Parathyroid adenoma (tissue), 2 donors: ENCODE measurements around the gene C10orf71.

Experiments used
- H2AFZ ChIP-seq: fragments of 300-600 bp; sonication (generic); one replicate; pipeline ENCODE4 v1.7.0; 2017; ENCODE audit warnings: antibody characterized with exemption, mild to moderate bottlenecking
- H3K27ac ChIP-seq: fragments of 300-600 bp; sonication (generic); one replicate; pipeline ENCODE4 v1.7.0; 2017
- H3K27me3 ChIP-seq: fragments of 300-600 bp; sonication (generic); one replicate; pipeline ENCODE4 v1.7.0; 2017; ENCODE audit warnings: low read length; ENCODE audit not compliant: control insufficient read depth, insufficient read depth
- H3K36me3 ChIP-seq: fragments of 300-600 bp; sonication (generic); one replicate; pipeline ENCODE4 v1.7.0; 2017; ENCODE audit warnings: low read length; ENCODE audit not compliant: control insufficient read depth, insufficient read depth
- H3K4me1 ChIP-seq: fragments of 300-600 bp; sonication (generic); one replicate; pipeline ENCODE4 v1.7.0; 2017; ENCODE audit warnings: control low read depth
- H3K4me2 ChIP-seq: fragments of 300-600 bp; sonication (generic); one replicate; pipeline ENCODE4 v1.7.0; 2017; ENCODE audit warnings: low read length
- H3K4me3 ChIP-seq: fragments of 300-600 bp; sonication (generic); one replicate; pipeline ENCODE4 v1.7.0; 2017; ENCODE audit warnings: low read depth, low read length
- H3K79me2 ChIP-seq: fragments of 300-600 bp; sonication (generic); one replicate; pipeline ENCODE4 v1.7.0; 2017; ENCODE audit warnings: control low read depth
- H3K9ac ChIP-seq: fragments of 300-600 bp; sonication (generic); one replicate; pipeline ENCODE4 v1.7.0; 2017; ENCODE audit warnings: mild to moderate bottlenecking
- H3K9me3 ChIP-seq: fragments of 300-600 bp; sonication (generic); one replicate; pipeline ENCODE4 v1.7.0; 2017; ENCODE audit warnings: low read length; ENCODE audit not compliant: control insufficient read depth
- CTCF ChIP-seq: fragments of 300-600 bp; sonication (generic); IDR thresholded peaks from one replicate; pipeline ENCODE4 v1.7.0; 2017; ENCODE audit warnings: antibody characterized with exemption, mild to moderate bottlenecking
- donor health status: primary hyperparathyroidism.

The C10orf71 gene

GRCh38 chr10:49324711-49325110 lies 25.7 kb downstream of the C10orf71 start:
- no peak for TF ChIP-seq CTCF
- no peaks in the 10 kb centered on the region for H3K27me3 ChIP-seq
- no peak overlapping the region for H2AFZ ChIP-seq
- H3K9me3 ChIP-seq, result no peaks in the 10 kb centered on the region
- no peak overlapping the region for H3K27ac ChIP-seq
- no peaks in the 10 kb centered on the region for H3K79me2 ChIP-seq
- H3K4me2 ChIP-seq, result no peak overlapping the region
- no peak overlapping the region for H3K4me3 ChIP-seq
- H3K4me1 ChIP-seq, result no peaks in the 10 kb centered on the region
- H3K9ac ChIP-seq, result no peak overlapping the region
- no peaks in the 10 kb centered on the region for H3K36me3 ChIP-seq

GRCh38 chr10:49325131-49325915 lies 26.4 kb downstream of the C10orf71 start:
- Histone ChIP-seq H3K9ac (no peak overlapping the region), H3K4me2 (no peak overlapping the region), H3K79me2 (no peaks in the 10 kb centered on the region), H3K9me3 (no peaks in the 10 kb centered on the region), H3K36me3 (no peaks in the 10 kb centered on the region), H3K4me1 (peaks cover 4% of the 10 kb centered on the region), H2AFZ (no peak overlapping the region), H3K27ac (no peak overlapping the region), H3K27me3 (no peaks in the 10 kb centered on the region), H3K4me3 (no peak overlapping the region)
- no peak for TF ChIP-seq CTCF

DNA sequence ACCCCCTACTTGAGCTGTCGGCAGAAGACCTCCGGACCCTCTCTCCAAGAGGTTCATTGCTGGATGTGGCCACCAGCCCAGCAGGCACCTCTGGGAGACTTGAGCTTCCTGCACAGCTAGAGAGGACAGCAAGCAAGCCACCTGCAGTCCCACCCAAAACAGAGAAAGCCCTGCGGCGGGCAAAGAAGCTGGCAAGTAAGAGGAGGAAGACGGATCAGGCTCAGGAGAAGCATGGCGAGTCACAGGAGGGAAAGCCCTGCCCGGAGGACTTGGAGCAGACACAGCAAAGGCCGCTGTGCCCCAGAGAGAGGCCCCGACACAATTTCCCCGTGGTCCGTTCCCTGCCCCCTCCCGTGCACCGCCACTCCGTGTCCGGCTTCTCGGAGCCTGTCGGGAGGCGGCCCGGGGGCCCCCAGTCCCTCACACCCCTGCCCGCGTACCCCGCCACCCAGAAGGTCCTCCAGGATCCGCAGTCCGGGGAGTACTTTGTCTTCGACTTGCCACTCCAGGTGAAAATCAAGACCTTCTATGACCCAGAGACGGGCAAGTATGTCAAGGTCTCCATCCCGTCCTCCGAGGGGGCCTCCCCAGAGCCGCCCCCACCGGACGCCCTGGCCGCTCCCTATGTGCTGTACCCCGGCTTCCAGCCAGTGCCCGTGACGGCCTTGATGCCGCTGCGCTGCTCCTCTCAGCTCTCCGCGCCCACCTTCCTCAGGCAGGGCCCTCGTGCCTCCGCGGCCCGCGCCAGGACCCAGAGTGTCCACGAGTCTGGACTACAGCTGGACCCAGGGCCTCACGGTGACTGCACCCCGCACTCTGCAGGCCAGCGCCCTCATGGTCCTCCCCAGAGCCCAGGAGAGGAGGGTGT lies 27.2 kb downstream of the C10orf71 start:
- no peak overlapping the region for H3K27ac ChIP-seq
- no peaks in the 10 kb centered on the region for H3K36me3 ChIP-seq
- no peak overlapping the region for H2AFZ ChIP-seq
- H3K27me3 ChIP-seq, result no peaks in the 10 kb centered on the region
- no peak overlapping the region for H3K4me2 ChIP-seq
- H3K4me3 ChIP-seq, result no peak overlapping the region
- H3K79me2 ChIP-seq, result no peaks in the 10 kb centered on the region
- H3K4me1 ChIP-seq, result peaks cover 4% of the 10 kb centered on the region
- H3K9ac ChIP-seq, result no peak overlapping the region
- no peaks in the 10 kb centered on the region for H3K9me3 ChIP-seq
- no peak for TF ChIP-seq CTCF

DNA sequence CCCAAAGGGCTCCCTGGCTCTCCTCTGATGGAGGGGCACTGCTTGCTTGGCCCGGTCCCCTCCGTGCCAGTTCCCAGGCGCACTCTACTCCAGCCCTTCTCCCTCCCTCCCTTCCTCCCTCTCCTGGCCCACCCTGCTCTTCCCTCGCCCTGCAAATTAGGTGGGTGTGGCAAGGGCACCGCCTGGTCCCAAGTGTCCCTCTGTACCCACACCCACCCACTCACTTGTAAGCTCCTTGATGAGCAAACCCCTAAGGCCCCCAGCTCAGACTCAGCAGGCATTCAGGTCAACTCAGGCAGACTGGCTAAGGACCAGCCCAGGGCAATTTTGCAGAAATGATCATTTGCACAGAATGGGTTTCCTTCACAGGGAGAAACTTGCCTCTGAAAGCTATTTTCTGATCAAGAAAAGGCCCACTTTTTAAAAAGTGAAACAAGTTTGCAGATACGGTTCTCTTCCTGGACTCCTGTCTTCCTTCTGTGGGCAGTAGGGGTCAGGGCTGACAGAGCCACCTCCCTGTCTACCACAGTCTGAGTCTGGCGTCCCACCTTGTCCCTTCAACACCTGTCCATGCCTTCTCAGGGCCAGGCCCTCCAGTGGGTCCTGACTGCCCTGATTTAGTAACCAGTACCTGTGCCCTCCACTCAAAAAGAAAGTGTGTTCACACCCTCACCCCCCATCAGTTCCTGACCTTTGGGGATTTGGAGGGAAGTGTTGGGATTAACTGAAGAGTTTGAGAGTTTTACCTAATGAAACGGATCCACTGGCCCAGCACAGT lies 28.3 kb downstream of the C10orf71 start:
- no peak for TF ChIP-seq CTCF
- no peak overlapping the region for H3K4me3 ChIP-seq
- no peaks in the 10 kb centered on the region for H3K79me2 ChIP-seq
- H3K9ac ChIP-seq, result no peak overlapping the region
- no peak overlapping the region for H2AFZ ChIP-seq
- no peak overlapping the region for H3K27ac ChIP-seq
- H3K36me3 ChIP-seq, result no peaks in the 10 kb centered on the region
- no peak overlapping the region for H3K4me2 ChIP-seq
- H3K27me3 ChIP-seq, result no peaks in the 10 kb centered on the region
- H3K9me3 ChIP-seq, result no peaks in the 10 kb centered on the region
- H3K4me1 ChIP-seq, result peaks cover 7% of the 10 kb centered on the region
